Adipocyte (in vitro differentiated cells): Measurements from ENCODE around the gene ANTXR2.

Source experiments
- DNase-seq: peaks from one replicate; pipeline ENCODE4 v3.0.0-alpha.2; 2015; ENCODE audit warnings: low read depth
- H3K27me3 ChIP-seq: replicated peaks from 2 replicates; pipeline ENCODE4 v1.7.0; 2013; ENCODE audit warnings: mild to moderate bottlenecking, low read length, moderate library complexity; ENCODE audit not compliant: control insufficient read depth, insufficient read depth
- H3K36me3 ChIP-seq: 2 replicates; pipeline ENCODE4 v1.7.0; 2013; ENCODE audit warnings: low read length, mild to moderate bottlenecking, moderate library complexity; ENCODE audit not compliant: control insufficient read depth, insufficient read depth, severe bottlenecking
- H3K4me1 ChIP-seq: 2 replicates; pipeline ENCODE4 v1.7.0; 2013; ENCODE audit warnings: mild to moderate bottlenecking, low read length, moderate library complexity; ENCODE audit not compliant: control insufficient read depth, insufficient read depth
- H3K4me3 ChIP-seq: 2 replicates; pipeline ENCODE4 v1.7.0; 2013; ENCODE audit warnings: mild to moderate bottlenecking, low read length, moderate library complexity
- H3K9ac ChIP-seq: 2 replicates; pipeline ENCODE4 v1.7.0; 2013; ENCODE audit warnings: mild to moderate bottlenecking, low read length, moderate library complexity
- H3K9me3 ChIP-seq: 2 replicates; pipeline ENCODE4 v1.7.0; 2013; ENCODE audit warnings: mild to moderate bottlenecking, low read length, moderate library complexity; ENCODE audit not compliant: control insufficient read depth

Gene ANTXR2

DNA sequence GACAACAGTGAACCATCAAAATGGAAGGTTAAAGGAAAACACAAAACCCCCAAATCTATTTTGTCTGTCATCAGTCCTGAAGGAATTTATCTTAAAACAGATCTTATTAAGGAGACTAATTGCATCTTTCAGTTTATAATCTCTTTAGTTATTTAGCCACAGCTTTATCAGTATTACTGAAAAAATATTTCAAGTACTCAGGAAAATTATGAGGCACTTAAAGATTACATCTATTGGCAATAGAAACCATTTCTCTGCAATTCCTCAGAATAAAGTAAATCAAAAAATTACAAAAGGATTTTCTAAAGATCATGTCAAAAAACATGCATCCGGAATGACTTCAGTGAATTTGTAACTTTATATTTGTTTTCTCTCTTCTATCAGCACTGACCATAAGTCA is 35.2 kb downstream of the ANTXR2 start:
- Histone ChIP-seq H3K9me3 (no peaks in the 10 kb centered on the region), H3K4me3 (no peak overlapping the region), H3K9ac (peak overlapping the region; percentile 76), H3K27me3 (no peaks in the 10 kb centered on the region), H3K4me1 (peaks cover 25% of the 10 kb centered on the region), H3K36me3 (peaks cover 58% of the 10 kb centered on the region)
- DNase-seq, result no peak

DNA sequence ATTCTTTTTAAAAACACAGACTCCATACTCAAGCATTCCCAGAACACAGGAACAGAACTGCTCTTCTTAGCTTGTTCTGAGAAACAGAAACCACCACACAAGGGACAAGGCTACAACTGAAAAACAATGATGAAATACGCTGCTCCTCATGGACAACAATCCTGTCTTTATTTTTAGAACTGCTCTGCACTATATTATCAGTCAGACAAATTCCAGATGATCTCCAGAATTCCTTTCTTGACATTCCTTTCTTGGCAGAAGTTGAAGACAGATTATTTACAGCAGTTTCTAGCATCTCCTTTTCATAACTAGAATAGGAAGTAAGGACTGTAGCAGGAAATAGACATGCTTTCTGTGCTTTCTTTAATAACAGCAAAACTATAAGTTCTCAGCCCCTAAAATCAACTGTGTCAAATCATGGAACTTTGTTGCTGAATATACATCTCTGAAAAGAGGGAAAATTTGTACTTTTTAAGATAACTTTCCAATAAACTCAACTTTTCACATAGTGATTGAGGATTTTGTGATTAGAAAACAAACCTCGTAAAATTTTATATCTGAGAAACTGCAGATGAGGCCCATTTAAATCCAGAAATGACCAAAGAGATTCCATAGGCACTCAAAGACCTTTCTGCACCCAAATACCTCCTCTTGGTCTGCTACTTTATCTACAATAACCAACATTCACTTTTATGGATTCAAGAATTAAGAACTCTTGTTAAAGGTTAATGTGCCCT is 35.9 kb downstream of the ANTXR2 start:
- Histone ChIP-seq H3K4me1 (peaks cover 23% of the 10 kb centered on the region), H3K36me3 (peaks cover 58% of the 10 kb centered on the region), H3K27me3 (no peaks in the 10 kb centered on the region), H3K9ac (peak overlapping the region; percentile 76), H3K9me3 (no peaks in the 10 kb centered on the region), H3K4me3 (peak overlapping the region; percentile 57)
- DNase-seq, result peak; percentile 90

DNA sequence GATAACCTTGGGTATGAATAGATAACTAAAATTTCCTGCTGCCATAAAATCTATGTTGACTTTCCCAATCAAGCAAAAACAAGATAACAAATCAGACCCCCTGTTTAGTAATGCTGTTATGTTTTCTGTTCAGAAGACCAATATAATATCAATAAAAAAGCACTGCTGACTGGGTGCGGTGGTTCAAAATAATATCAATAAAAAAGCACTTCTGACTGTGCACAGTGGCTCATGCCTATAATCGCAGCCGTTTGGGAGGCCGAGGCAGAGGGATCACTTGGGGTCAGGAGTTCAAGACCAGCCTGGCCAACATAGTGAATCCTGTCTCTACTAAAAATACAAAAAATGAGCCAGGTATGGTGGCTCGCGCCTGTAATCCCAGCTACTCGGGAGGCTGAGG is 36.7 kb downstream of the ANTXR2 start:
- peaks cover 58% of the 10 kb centered on the region for H3K36me3 ChIP-seq
- H3K4me1 ChIP-seq, result peaks cover 23% of the 10 kb centered on the region
- no peaks in the 10 kb centered on the region for H3K9me3 ChIP-seq
- no peaks in the 10 kb centered on the region for H3K27me3 ChIP-seq
- DNase-seq, result no peak
- peak overlapping the region; percentile 57 for H3K4me3 ChIP-seq
- H3K9ac ChIP-seq, result peak overlapping the region; percentile 76

DNA sequence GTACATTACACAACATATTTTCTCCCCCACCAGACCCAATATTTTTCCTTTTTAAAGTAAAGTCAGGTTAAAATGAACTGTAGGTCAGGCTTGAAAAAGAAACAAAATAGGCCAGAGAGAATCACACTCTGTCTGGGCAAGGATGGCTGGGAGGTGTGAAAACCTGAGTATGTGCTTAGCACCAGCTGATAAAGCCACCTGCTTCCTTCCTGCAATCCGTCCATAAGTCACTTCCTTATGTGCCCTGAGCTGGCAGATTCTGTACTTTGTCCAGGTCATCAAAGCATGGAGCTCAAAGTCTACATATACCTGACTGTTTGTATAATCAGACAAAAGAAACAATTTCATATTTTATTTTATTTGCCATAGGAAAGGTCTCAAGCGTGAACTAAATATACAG is 37.7 kb downstream of the ANTXR2 start:
- H3K36me3 ChIP-seq, result peaks cover 64% of the 10 kb centered on the region
- no peak for DNase-seq
- H3K27me3 ChIP-seq, result no peaks in the 10 kb centered on the region
- H3K4me3 ChIP-seq, result no peak overlapping the region
- H3K4me1 ChIP-seq, result peaks cover 23% of the 10 kb centered on the region
- H3K9me3 ChIP-seq, result no peaks in the 10 kb centered on the region
- no peak overlapping the region for H3K9ac ChIP-seq

DNA sequence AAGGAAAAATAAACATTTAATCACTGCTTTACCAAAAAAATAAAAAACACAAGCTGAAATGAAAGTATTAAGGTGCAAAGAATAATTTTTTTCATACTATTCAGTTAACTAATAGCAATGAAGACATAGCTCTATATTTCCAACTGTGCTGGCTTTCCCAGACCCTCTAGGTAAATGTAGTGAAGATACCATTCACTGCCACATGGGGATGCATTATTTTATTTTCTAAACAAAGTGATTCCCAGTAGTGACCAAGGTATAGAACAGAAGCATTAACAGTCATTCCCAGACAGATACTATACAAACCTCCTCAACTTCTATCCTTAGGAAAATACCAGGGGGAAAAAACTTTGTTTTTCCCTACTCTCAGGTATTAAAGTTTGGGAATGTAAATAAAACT is 39.4 kb downstream of the ANTXR2 start:
- Histone ChIP-seq H3K9me3 (no peaks in the 10 kb centered on the region), H3K36me3 (peaks cover 68% of the 10 kb centered on the region), H3K27me3 (no peaks in the 10 kb centered on the region), H3K4me1 (peaks cover 23% of the 10 kb centered on the region), H3K9ac (no peak overlapping the region), H3K4me3 (no peak overlapping the region)
- no peak for DNase-seq

DNA sequence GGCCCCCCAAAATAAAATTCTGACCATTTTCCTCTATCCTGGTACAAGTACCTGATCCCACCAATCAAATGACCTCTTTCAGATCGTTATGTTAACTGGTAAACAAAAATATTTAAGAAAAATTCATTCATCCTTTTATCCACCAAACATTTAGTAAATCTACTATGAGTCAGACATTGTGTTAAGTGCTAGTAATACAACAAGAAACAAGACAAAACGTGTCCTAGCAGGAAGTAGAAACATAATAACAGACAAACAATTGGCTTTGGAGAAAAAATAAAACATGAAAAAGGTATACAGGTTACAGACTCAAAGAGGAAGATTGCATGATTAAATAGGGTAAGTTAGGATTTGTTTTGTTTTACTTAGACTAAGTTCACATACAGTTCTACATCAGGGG is 43.7 kb downstream of the ANTXR2 start:
- Histone ChIP-seq H3K9ac (no peak overlapping the region), H3K4me1 (peaks cover 5% of the 10 kb centered on the region), H3K4me3 (no peak overlapping the region), H3K9me3 (no peaks in the 10 kb centered on the region), H3K27me3 (no peaks in the 10 kb centered on the region), H3K36me3 (peaks cover 97% of the 10 kb centered on the region)
- DNase-seq, result no peak

DNA sequence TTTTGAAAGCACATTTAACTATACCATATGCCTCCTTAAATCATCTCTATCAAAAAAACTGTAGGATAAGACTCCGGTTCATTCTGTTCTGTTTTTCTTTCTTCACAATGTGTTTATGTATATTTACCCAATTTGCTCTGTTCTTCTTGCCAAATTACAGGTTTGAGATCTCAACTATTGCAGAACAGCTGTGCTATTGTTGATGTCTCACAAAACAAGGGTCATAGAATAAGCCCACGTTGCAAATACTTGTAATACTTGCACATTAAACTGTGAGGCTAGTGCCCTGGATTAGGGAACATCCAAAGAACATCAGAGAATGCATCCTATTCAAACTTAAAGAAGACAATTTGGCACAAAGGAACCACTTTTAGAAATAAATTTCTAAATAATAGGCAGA is 45.4 kb downstream of the ANTXR2 start:
- H3K4me1 ChIP-seq, result peaks cover 5% of the 10 kb centered on the region
- H3K9me3 ChIP-seq, result no peaks in the 10 kb centered on the region
- no peak overlapping the region for H3K9ac ChIP-seq
- peaks cover 97% of the 10 kb centered on the region for H3K36me3 ChIP-seq
- no peaks in the 10 kb centered on the region for H3K27me3 ChIP-seq
- no peak overlapping the region for H3K4me3 ChIP-seq
- peak; percentile 70 for DNase-seq

DNA sequence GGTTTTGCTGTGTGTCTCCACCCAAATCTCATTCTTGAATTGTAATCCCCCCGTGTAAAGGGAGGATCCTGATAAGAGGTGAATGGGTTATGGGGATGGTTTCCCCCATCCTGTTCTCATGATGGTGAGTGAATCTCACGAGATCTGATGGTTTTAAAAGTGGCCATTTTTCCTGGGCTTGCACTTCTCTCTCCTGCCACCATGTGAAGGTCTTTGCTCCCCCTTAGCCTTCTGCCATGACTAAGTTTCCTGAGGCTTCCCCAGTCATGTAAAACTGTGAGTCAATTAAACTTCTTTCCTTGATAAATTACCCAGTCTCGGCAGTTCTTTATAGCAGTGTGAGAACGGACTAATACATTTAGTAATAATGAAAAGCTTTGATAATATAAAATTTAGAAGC is 46.9 kb downstream of the ANTXR2 start:
- no peaks in the 10 kb centered on the region for H3K9me3 ChIP-seq
- H3K36me3 ChIP-seq, result peaks cover 88% of the 10 kb centered on the region
- H3K9ac ChIP-seq, result no peak overlapping the region
- H3K4me1 ChIP-seq, result peaks cover 9% of the 10 kb centered on the region
- DNase-seq, result no peak
- no peaks in the 10 kb centered on the region for H3K27me3 ChIP-seq
- H3K4me3 ChIP-seq, result no peak overlapping the region

DNA sequence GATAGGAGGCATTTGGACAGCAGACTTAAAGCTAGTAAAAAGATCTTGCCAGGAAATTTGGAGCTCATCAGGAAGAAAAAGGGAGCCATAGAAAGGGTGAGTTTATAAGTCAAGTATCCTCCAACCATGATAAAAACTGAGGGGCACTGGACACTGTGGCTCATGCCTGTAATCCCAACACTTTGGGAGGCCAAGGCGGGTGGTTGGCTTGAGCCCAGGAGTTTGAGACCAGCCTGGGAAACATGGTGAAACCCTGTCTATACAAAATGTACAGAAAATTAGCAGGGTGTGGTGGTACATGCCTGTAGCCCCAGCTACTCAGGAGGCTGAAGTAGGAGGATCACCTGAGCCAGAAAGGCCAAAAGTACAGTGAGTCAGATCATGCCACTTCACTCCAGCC is 48.7 kb downstream of the ANTXR2 start:
- no peaks in the 10 kb centered on the region for H3K9me3 ChIP-seq
- H3K27me3 ChIP-seq, result no peaks in the 10 kb centered on the region
- H3K9ac ChIP-seq, result no peak overlapping the region
- peaks cover 83% of the 10 kb centered on the region for H3K36me3 ChIP-seq
- H3K4me1 ChIP-seq, result peaks cover 17% of the 10 kb centered on the region
- DNase-seq, result no peak
- no peak overlapping the region for H3K4me3 ChIP-seq

DNA sequence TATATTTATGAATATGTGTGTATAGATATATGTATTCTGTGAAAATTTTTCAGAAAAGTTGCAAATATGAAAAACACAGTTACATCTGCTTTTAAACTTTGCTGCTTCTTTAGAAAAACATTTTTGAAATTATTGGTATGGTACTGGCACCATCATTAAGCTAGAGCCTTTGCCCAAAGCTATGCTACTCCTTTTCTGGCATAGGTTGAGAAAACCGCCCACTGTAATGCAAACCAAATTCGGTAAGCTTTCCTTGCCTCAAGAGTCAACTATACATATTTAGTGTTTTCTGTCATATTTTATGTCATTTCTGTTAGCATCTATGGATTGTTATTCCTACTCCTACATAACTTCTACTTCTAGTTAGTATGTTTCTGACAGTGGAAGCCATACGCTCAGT is 50.7 kb downstream of the ANTXR2 start:
- DNase-seq, result no peak
- H3K27me3 ChIP-seq, result no peaks in the 10 kb centered on the region
- no peaks in the 10 kb centered on the region for H3K9me3 ChIP-seq
- H3K4me1 ChIP-seq, result peaks cover 31% of the 10 kb centered on the region
- no peak overlapping the region for H3K9ac ChIP-seq
- H3K36me3 ChIP-seq, result peaks cover 79% of the 10 kb centered on the region
- no peak overlapping the region for H3K4me3 ChIP-seq

DNA sequence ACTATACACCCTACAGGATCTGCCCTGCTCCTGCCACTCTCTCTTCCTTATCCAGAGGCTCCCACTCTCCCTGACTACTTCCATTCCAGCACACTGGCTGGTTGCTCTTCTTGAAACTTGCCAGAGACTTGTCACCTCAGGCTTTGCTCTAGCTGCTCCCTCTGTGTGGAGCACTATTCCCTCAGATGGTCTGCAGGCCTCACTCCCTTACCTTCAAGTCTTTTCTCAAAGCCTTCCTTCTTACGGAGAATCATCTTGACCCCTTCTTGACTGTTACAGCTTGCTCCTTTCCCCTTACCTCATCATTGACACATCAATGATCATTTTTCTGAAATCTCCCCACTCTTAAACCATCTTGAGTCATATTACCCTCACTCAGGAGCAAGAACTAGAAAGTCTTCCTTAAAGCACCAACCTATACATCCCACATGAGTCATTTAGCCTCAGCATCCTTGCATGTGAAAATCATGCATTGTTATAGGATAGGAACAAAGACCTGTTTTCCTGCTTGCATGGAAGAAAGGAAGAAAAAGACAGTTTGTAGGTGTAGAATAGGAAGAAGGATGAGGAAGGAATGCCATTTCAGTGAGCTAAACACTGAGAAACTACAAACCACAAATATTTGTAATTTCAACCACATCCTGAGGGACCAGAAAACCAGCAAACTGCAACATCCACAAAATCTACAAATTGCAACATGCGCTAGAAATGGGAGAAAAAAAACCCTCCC is 55.7 kb downstream of the ANTXR2 start:
- H3K9me3 ChIP-seq, result no peaks in the 10 kb centered on the region
- H3K9ac ChIP-seq, result peak overlapping the region; percentile 72
- H3K27me3 ChIP-seq, result no peaks in the 10 kb centered on the region
- H3K4me1 ChIP-seq, result peaks cover 61% of the 10 kb centered on the region
- peak; percentile 78 for DNase-seq
- no peak overlapping the region for H3K4me3 ChIP-seq
- H3K36me3 ChIP-seq, result peaks cover 56% of the 10 kb centered on the region
